Sigmoid colon (tissue), 3 donors: Measurements from ENCODE around the gene ME3.

Experiments
- POLR2A ChIP-seq, 2 donors: fragments of 450-650 bp; IDR thresholded peaks; one replicate each; pipeline ENCODE4 v1.6.1; 2016; ENCODE audit warnings: antibody characterized with exemption in 2 of 2, mild to moderate bottlenecking in 2 of 2, moderate library complexity in 2 of 2
- TF ChIP-seq, protein P1 (sequence below), 4 experiments: fragments of 450-650 bp in 3 of 4; fragments of 200-600 bp in 1 of 4; IDR thresholded peaks; one replicate each; pipeline ENCODE4 v1.5.1; 2016 to 2019; ENCODE audit warnings: antibody characterized with exemption in 4 of 4, mild to moderate bottlenecking in 3 of 4, moderate library complexity in 2 of 4

DNA sequence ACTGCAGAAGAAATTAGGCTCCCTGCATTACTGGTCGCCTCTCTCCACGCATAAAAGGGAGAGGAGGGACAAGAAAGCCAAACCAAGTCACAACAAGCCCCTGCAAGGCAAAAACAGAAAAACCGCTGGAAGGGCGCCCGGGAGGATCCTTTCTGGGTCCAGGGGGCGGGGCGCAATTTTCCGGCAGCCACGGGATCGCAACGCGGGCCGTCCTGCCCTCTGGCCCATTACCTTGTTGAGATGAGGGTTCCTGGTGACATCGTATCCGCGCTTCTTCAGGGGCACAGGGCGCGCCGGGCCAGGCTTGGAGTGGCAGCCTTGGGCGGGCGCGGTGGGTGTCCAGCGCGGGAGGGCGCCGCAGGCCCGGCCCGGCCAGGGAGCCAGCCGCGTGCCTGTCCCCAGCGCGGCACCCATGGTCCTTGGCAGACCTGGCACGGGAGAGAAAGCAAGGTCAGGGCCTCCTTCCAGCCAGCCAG lies 847 bp downstream of the ME3 start:
- TF ChIP-seq, protein P1, sequence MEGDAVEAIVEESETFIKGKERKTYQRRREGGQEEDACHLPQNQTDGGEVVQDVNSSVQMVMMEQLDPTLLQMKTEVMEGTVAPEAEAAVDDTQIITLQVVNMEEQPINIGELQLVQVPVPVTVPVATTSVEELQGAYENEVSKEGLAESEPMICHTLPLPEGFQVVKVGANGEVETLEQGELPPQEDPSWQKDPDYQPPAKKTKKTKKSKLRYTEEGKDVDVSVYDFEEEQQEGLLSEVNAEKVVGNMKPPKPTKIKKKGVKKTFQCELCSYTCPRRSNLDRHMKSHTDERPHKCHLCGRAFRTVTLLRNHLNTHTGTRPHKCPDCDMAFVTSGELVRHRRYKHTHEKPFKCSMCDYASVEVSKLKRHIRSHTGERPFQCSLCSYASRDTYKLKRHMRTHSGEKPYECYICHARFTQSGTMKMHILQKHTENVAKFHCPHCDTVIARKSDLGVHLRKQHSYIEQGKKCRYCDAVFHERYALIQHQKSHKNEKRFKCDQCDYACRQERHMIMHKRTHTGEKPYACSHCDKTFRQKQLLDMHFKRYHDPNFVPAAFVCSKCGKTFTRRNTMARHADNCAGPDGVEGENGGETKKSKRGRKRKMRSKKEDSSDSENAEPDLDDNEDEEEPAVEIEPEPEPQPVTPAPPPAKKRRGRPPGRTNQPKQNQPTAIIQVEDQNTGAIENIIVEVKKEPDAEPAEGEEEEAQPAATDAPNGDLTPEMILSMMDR (IDR thresholded peaks at IDR 0.05), result no peak
- no peak for TF ChIP-seq POLR2A (IDR thresholded peaks at IDR 0.05)
